ENCODE data around the gene CACNA2D3. TPM values are rescaled to one million over a fixed set of nuclear protein-coding genes. Genes with fewer than 3 reads are reported as not detected.

Gene CACNA2D3
- total and polyA plus RNA-seq, 4 donors, result 0.38 to 2.5 (median 1.1) TPM

GRCh38 chr3:54858093-54858785, 735.9 kb downstream of the CACNA2D3 start:
- no peak for DNase-seq
- Histone ChIP-seq H3K4me1 (ENCODE audit: control insufficient read depth in 5 of 5, insufficient read depth in 5 of 5, low read length in 5 of 5) (peaks cover 0 to 10% (median 0%) of the 10 kb centered on the region in 5 donors), H3K9me3 (ENCODE audit: control insufficient read depth in 4 of 4, insufficient read depth in 3 of 4, low read length in 3 of 4) (no peaks in the 10 kb centered on the region), H3K4me3 (no peak overlapping the region), H3K9ac (ENCODE audit: insufficient read depth in 1 of 2, low read length in 2 of 2) (no peak overlapping the region), H3K36me3 (ENCODE audit: control insufficient read depth in 4 of 4, insufficient read depth in 4 of 4, low read length in 4 of 4) (no peaks in the 10 kb centered on the region), H3K27me3 (ENCODE audit: control insufficient read depth in 3 of 3, insufficient read depth in 3 of 3, low read length in 2 of 3) (peaks cover 0 to 13% (median 5%) of the 10 kb centered on the region in 3 donors), H3K27ac (ENCODE audit: low read depth in 1 of 2, low read length in 1 of 2) (no peak overlapping the region)
- 49 to 51% methylated on average over 4 of the region's 4 CpGs for WGBS, 2 donors
- no peak for TF ChIP-seq CTCF (IDR thresholded peaks at IDR 0.05; ENCODE audit: control extremely low read depth, extremely low read depth)
- ATAC-seq (ENCODE audit: insufficient read depth, low FRiP score), result no peak

- Histone ChIP-seq H3K27ac (ENCODE audit: low read depth in 1 of 2, low read length in 1 of 2) (no peak overlapping the region), H3K4me1 (ENCODE audit: control insufficient read depth in 5 of 5, insufficient read depth in 5 of 5, low read length in 5 of 5) (peaks cover 0 to 10% (median 0%) of the 10 kb centered on the region in 5 donors), H3K36me3 (ENCODE audit: control insufficient read depth in 4 of 4, insufficient read depth in 4 of 4, low read length in 4 of 4) (no peaks in the 10 kb centered on the region), H3K4me3 (no peak overlapping the region), H3K27me3 (ENCODE audit: control insufficient read depth in 3 of 3, insufficient read depth in 3 of 3, low read length in 2 of 3) (peaks cover 0 to 8% (median 0%) of the 10 kb centered on the region in 3 donors), H3K9ac (ENCODE audit: insufficient read depth in 1 of 2, low read length in 2 of 2) (no peak overlapping the region), H3K9me3 (ENCODE audit: control insufficient read depth in 4 of 4, insufficient read depth in 3 of 4, low read length in 3 of 4) (no peaks in the 10 kb centered on the region)
- DNase-seq (no peak), ATAC-seq (ENCODE audit: insufficient read depth, low FRiP score) (no peak)
- WGBS, 2 donors, result 69 to 76% methylated on average over 3 of the region's 3 CpGs
- no peak for TF ChIP-seq CTCF (IDR thresholded peaks at IDR 0.05; ENCODE audit: control extremely low read depth, extremely low read depth)
Observed at GRCh38 chr3:54859184-54859583, 736.8 kb downstream of the CACNA2D3 start.

- H3K27me3 ChIP-seq (ENCODE audit: control insufficient read depth in 3 of 3, insufficient read depth in 3 of 3, low read length in 2 of 3), result peaks cover 0 to 8% (median 0%) of the 10 kb centered on the region in 3 donors
- H3K9me3 ChIP-seq (ENCODE audit: control insufficient read depth in 4 of 4, insufficient read depth in 3 of 4, low read length in 3 of 4), result peaks cover 0 to 3% (median 0%) of the 10 kb centered on the region in 4 donors
- H3K9ac ChIP-seq (ENCODE audit: insufficient read depth in 1 of 2, low read length in 2 of 2), result no peak overlapping the region
- DNase-seq (no peak), ATAC-seq (ENCODE audit: insufficient read depth, low FRiP score) (no peak)
- no peaks in the 10 kb centered on the region for H3K36me3 ChIP-seq (ENCODE audit: control insufficient read depth in 4 of 4, insufficient read depth in 4 of 4, low read length in 4 of 4)
- H3K27ac ChIP-seq (ENCODE audit: low read depth in 1 of 2, low read length in 1 of 2), result no peak overlapping the region
- peaks cover 0 to 10% (median 0%) of the 10 kb centered on the region in 5 donors for H3K4me1 ChIP-seq (ENCODE audit: control insufficient read depth in 5 of 5, insufficient read depth in 5 of 5, low read length in 5 of 5)
- WGBS, 2 donors, result 77 to 84% methylated on average over 9 of the region's 9 CpGs
- H3K4me3 ChIP-seq, result no peak overlapping the region
- no peak for TF ChIP-seq CTCF (IDR thresholded peaks at IDR 0.05; ENCODE audit: control extremely low read depth, extremely low read depth)
Observed at GRCh38 chr3:54861248-54862067, 739.1 kb downstream of the CACNA2D3 start.
